H1 (cell line): Measurements from ENCODE around the gene SOX4. TPM values are rescaled to one million over a fixed set of nuclear protein-coding genes. Genes with fewer than 3 reads are reported as not detected.
A peak's percentile ranks its signal among the peaks of the same experiment; 100 is the strongest.

ENCODE experiments used
- BRCA1 ChIP-seq: IDR thresholded peaks from 2 replicates; pipeline ENCODE4 v1.6.1; 2012; ENCODE audit warnings: low read depth, low read length, improper control_type of control experiment
- CBX5 ChIP-seq: fragments of 300-800, 300-1000 bp; sonication (generic); IDR thresholded peaks from 2 replicates; pipeline ENCODE4 v1.7.1; 2016; ENCODE audit warnings: antibody characterized with exemption, low read length, low read depth
- CHD1 ChIP-seq: IDR thresholded peaks from 2 replicates; pipeline ENCODE4 v1.6.1; 2012; ENCODE audit warnings: low read depth, low read length, improper control_type of control experiment
- CREB1 ChIP-seq: IDR thresholded peaks from 2 replicates; pipeline ENCODE4 v1.6.1; 2012; ENCODE audit warnings: inconsistent platforms
- CTBP2 ChIP-seq: IDR thresholded peaks from 2 replicates; pipeline ENCODE4 v1.7.0; 2011; ENCODE audit warnings: borderline replicate concordance, mild to moderate bottlenecking, moderate library complexity, mixed read lengths, low read length; ENCODE audit not compliant: insufficient read depth, insufficient read length
- E2F6 ChIP-seq: IDR thresholded peaks from 2 replicates; pipeline ENCODE4 v1.6.1; 2012; ENCODE audit warnings: inconsistent platforms
- EZH2 ChIP-seq: fragments of 200-600 bp; sonication (generic); IDR thresholded peaks from 2 replicates; pipeline ENCODE4 v1.7.1; 2012; ENCODE audit warnings: low read depth, mild to moderate bottlenecking, moderate library complexity, low read length, inconsistent platforms; ENCODE audit not compliant: severe bottlenecking
- HDAC2 ChIP-seq, 2 experiments: fragments of 300-600 bp in 1 of 2; sonication (generic) in 1 of 2; IDR thresholded peaks; 2 replicates each; pipeline ENCODE4 v1.6.1; 2011 to 2012; ENCODE audit warnings: low read depth in 2 of 2, low read length in 2 of 2, mild to moderate bottlenecking in 2 of 2, moderate library complexity in 2 of 2, borderline replicate concordance in 1 of 2, inconsistent platforms in 1 of 2
- JUND ChIP-seq: IDR thresholded peaks from 2 replicates; pipeline ENCODE4 v1.6.1; 2011; ENCODE audit warnings: mild to moderate bottlenecking, improper control_type of control experiment, low read length
- KDM4A ChIP-seq: IDR thresholded peaks from one replicate; pipeline ENCODE4 v1.7.1; 2012; ENCODE audit warnings: low read depth, mild to moderate bottlenecking, moderate library complexity, low read length, inconsistent platforms; ENCODE audit not compliant: severe bottlenecking
- NANOG ChIP-seq: IDR thresholded peaks from 2 replicates; pipeline ENCODE4 v1.6.1; 2011; ENCODE audit warnings: low read length, low read depth, mild to moderate bottlenecking, inconsistent platforms; ENCODE audit not compliant: insufficient read depth, poor library complexity, severe bottlenecking
- POLR2A ChIP-seq, 2 experiments: IDR thresholded peaks; 1 replicate in 1 of 2; 2 replicates in 1 of 2; pipeline ENCODE4 v1.6.1; 2011; ENCODE audit warnings: low read depth in 2 of 2, low read length in 2 of 2, mild to moderate bottlenecking in 2 of 2; ENCODE audit errors: control extremely low read depth in 1 of 2
- RAD21 ChIP-seq, 2 experiments: IDR thresholded peaks in 1 of 2; conservative IDR thresholded peaks in 1 of 2; 2 replicates each; pipeline ENCODE4 v1.6.1; 2011; ENCODE audit warnings: low read depth in 2 of 2, low read length in 2 of 2, improper control_type of control experiment in 1 of 2, inconsistent platforms in 1 of 2, mild to moderate bottlenecking in 1 of 2, moderate library complexity in 1 of 2
- RNF2 ChIP-seq: fragments of 200-900, 300-1000 bp; sonication (generic); IDR thresholded peaks from 2 replicates; pipeline ENCODE4 v1.7.1; 2016; ENCODE audit warnings: borderline replicate concordance, low read depth, mild to moderate bottlenecking, antibody characterized with exemption, low read length; ENCODE audit not compliant: poor library complexity, severe bottlenecking; ENCODE audit errors: missing control alignments
- RXRA ChIP-seq: IDR thresholded peaks from 2 replicates; pipeline ENCODE4 v1.6.1; 2011; ENCODE audit warnings: low read depth, mild to moderate bottlenecking, low read length, moderate library complexity; ENCODE audit not compliant: insufficient read depth
- SIRT6 ChIP-seq: IDR thresholded peaks from one replicate; pipeline ENCODE4 v1.7.1; 2012; ENCODE audit warnings: low read length, inconsistent platforms
- SIX5 ChIP-seq: IDR thresholded peaks from 2 replicates; pipeline ENCODE4 v1.6.1; 2011; ENCODE audit warnings: mild to moderate bottlenecking, low read depth, low read length
- SP2 ChIP-seq: IDR thresholded peaks from 2 replicates; pipeline ENCODE4 v1.6.1; 2012; ENCODE audit warnings: mild to moderate bottlenecking, low read length, inconsistent platforms
- TAF1 ChIP-seq: IDR thresholded peaks from 2 replicates; pipeline ENCODE4 v1.6.1; 2011; ENCODE audit warnings: mild to moderate bottlenecking, low read depth, low read length
- TEAD4 ChIP-seq: IDR thresholded peaks from 2 replicates; pipeline ENCODE4 v1.6.1; 2012; ENCODE audit warnings: low read depth, low read length, inconsistent platforms, mixed read lengths
- polyA plus RNA-seq, 7 experiments: library from polyadenylated mRNA; depleted of rRNA in 3 of 7; stranded (reverse) in 5 of 7; unstranded in 2 of 7; fragments of >200 nt in 5 of 7; fragments of 200-250 nt in 2 of 7; gene quantifications; 1 replicate in 5 of 7; 2 replicates in 1 of 7; 4 replicates in 1 of 7; pipeline versions ENCODE4 v1.2.1 to v1.2.3, GENCODE V29; 2011 to 2013; ENCODE audit warnings: missing spikeins in 2 of 7, mixed read lengths in 2 of 7
- total RNA-seq: library from RNA; stranded (reverse); fragmentation: NEBNext Ultra II Directional; extraction: Animal tissue kit (Norgen Biotek cat#: 25700); gene quantifications from 2 replicates; pipeline ENCODE4 v1.2.1, GENCODE V29; 2021

Gene SOX4
- total and polyA plus RNA-seq, 2 of the 8 experiments (the other 6 are each of a cell fraction or from before 2014, with no cell fraction given): 14.1 to 169 TPM

GRCh38 chr6:21596145-21596948 is 2.8 kb downstream of the SOX4 start (continued):
- TF ChIP-seq E2F6 (no peak), RNF2 (no peak), KDM4A (no peak), BRCA1 (no peak), JUND (no peak), SP2 (no peak), RXRA (no peak), RAD21 (IDR thresholded peaks at IDR 0.05 in 1 of 2, conservative IDR thresholded peaks at IDR 0.05 in 1 of 2; ENCODE audit: low read depth in 2 of 2, low read length in 2 of 2) (0 out of 4 replicates have a peak, but pooled peaks of 1 of the 2 experiments have one; percentile 0), CTBP2 (no peak), NANOG (no peak), CBX5 (no peak), TEAD4 (no peak), POLR2A (IDR thresholded peaks at IDR 0.05; ENCODE audit: control extremely low read depth in 1 of 2, low read depth in 2 of 2, low read length in 2 of 2) (peak; percentile 10 to 28; a peak in 1 of 3 replicates), CREB1 (0 out of 2 replicates have a peak, but pooled peaks have one; percentile 22), TAF1 (peak; percentile 70), HDAC2 (IDR thresholded peaks at IDR 0.05; ENCODE audit: borderline replicate concordance in 1 of 2, low read depth in 2 of 2, low read length in 2 of 2) (no peak), SIRT6 (no peak), SIX5 (no peak), CHD1 (no peak), EZH2 (no peak)
